Measurements from ENCODE around the gene POLDIP2. TPM values are rescaled to one million over a fixed set of nuclear protein-coding genes. Genes with fewer than 3 reads are reported as not detected.

The POLDIP2 gene
- total and polyA plus RNA-seq, 2 of the 13 experiments (the other 11 are each of a cell fraction or from before 2014, with no cell fraction given): 85.9 to 114 TPM

- TF ChIP-seq PBX3 (CRISPR knock-in tag; IDR thresholded peaks at IDR 0.05; ENCODE audit: borderline replicate concordance) (0 out of 2 replicates have a peak, but pooled peaks have one; percentile 40), ZNF335 (CRISPR knock-in tag; IDR thresholded peaks at IDR 0.05) (no peak), MXD4 (CRISPR knock-in tag; IDR thresholded peaks at IDR 0.05) (peak; percentile 95), GPN1 (CRISPR knock-in tag; IDR thresholded peaks at IDR 0.05; ENCODE audit: borderline replicate concordance) (0 out of 2 replicates have a peak, but pooled peaks have one; percentile 31), ZXDC (CRISPR knock-in tag; IDR thresholded peaks at IDR 0.05) (peak; percentile 38; the same call in 1 of the 2 replicates), RCOR2 (CRISPR knock-in tag; IDR thresholded peaks at IDR 0.05) (no peak), ELK4 (CRISPR knock-in tag; IDR thresholded peaks at IDR 0.05; ENCODE audit: borderline replicate concordance) (0 out of 2 replicates have a peak, but pooled peaks have one; percentile 13), NRL (CRISPR knock-in tag; IDR thresholded peaks at IDR 0.05; ENCODE audit: borderline replicate concordance) (peak; percentile 94), ZNF496 (CRISPR knock-in tag; IDR thresholded peaks at IDR 0.05; ENCODE audit: insufficient replicate concordance) (no peak), ZNF761 (CRISPR knock-in tag; conservative IDR thresholded peaks at IDR 0.05) (no peak; the same call in 1 of the 2 replicates), ELF1 (CRISPR knock-in tag; IDR thresholded peaks at IDR 0.05) (no peak), MEIS1 (CRISPR knock-in tag; IDR thresholded peaks at IDR 0.05; ENCODE audit: borderline replicate concordance) (peak; percentile 51; the same call in 1 of the 2 replicates), HOXA9 (CRISPR knock-in tag; IDR thresholded peaks at IDR 0.05; ENCODE audit: borderline replicate concordance) (0 out of 2 replicates have a peak, but pooled peaks have one; percentile 19), RNF2 (conservative IDR thresholded peaks at IDR 0.05; ENCODE audit: low read depth) (peak; percentile 85), ZNF253 (CRISPR knock-in tag; IDR thresholded peaks at IDR 0.05; ENCODE audit: borderline replicate concordance) (peak; percentile 84), RBM22 (optimal IDR thresholded peaks at IDR 0.05; ENCODE audit: low read length) (no peak), KLF9 (CRISPR knock-in tag; IDR thresholded peaks at IDR 0.05; ENCODE audit: low read depth) (no peak), ZBTB34 (CRISPR knock-in tag; IDR thresholded peaks at IDR 0.05) (peak; percentile 84), ZFP41 (CRISPR knock-in tag; IDR thresholded peaks at IDR 0.05; ENCODE audit: borderline replicate concordance) (0 out of 2 replicates have a peak, but pooled peaks have one; percentile 20), ATF5 (CRISPR knock-in tag; IDR thresholded peaks at IDR 0.05; ENCODE audit: low read depth) (no peak; the same call in 1 of the 2 replicates), SAP130 (CRISPR knock-in tag; IDR thresholded peaks at IDR 0.05; ENCODE audit: low read depth) (peak; percentile 91), DMAP1 (CRISPR knock-in tag; IDR thresholded peaks at IDR 0.05) (peak; percentile 85)
Observed at GRCh38 chr17:28318759-28319597, 38.3 kb downstream of the POLDIP2 start, which contains the start of gene TMEM97 (continued).
